GM20000 (cell line): Measurements from ENCODE around the gene VPS45.

Experiments
- DNase-seq: peaks from one replicate; pipeline ENCODE4 v3.0.0; 2012; ENCODE audit warnings: low spot score
- TF ChIP-seq, protein P1 (sequence below): IDR thresholded peaks from 2 replicates; pipeline ENCODE4 v1.5.1; 2012; ENCODE audit warnings: mild to moderate bottlenecking, control low read depth; ENCODE audit errors: extremely low read depth, missing control alignments

The VPS45 gene

DNA sequence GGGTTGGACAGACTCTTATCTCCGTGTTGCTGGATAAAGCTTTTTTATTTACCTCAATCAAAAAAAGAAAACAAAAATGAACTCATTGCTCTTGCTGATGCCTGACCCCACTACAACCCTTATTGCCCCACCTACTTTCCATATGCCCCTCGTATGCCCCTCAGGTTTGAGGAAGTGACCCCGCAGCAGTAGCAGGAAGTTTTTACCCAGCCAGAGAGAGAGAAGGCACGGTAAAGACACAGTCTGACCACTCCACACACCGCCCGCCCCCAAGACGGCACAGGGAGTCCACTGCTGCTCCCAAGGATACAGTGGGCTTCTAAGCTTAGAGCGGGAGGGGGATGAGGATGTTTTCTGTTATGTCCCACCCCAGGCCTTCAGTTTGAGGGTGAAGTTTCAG lies 92.0 kb downstream of the VPS45 start:
- DNase-seq: peak; percentile 53
- TF ChIP-seq, protein P1, sequence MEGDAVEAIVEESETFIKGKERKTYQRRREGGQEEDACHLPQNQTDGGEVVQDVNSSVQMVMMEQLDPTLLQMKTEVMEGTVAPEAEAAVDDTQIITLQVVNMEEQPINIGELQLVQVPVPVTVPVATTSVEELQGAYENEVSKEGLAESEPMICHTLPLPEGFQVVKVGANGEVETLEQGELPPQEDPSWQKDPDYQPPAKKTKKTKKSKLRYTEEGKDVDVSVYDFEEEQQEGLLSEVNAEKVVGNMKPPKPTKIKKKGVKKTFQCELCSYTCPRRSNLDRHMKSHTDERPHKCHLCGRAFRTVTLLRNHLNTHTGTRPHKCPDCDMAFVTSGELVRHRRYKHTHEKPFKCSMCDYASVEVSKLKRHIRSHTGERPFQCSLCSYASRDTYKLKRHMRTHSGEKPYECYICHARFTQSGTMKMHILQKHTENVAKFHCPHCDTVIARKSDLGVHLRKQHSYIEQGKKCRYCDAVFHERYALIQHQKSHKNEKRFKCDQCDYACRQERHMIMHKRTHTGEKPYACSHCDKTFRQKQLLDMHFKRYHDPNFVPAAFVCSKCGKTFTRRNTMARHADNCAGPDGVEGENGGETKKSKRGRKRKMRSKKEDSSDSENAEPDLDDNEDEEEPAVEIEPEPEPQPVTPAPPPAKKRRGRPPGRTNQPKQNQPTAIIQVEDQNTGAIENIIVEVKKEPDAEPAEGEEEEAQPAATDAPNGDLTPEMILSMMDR: no peak

DNA sequence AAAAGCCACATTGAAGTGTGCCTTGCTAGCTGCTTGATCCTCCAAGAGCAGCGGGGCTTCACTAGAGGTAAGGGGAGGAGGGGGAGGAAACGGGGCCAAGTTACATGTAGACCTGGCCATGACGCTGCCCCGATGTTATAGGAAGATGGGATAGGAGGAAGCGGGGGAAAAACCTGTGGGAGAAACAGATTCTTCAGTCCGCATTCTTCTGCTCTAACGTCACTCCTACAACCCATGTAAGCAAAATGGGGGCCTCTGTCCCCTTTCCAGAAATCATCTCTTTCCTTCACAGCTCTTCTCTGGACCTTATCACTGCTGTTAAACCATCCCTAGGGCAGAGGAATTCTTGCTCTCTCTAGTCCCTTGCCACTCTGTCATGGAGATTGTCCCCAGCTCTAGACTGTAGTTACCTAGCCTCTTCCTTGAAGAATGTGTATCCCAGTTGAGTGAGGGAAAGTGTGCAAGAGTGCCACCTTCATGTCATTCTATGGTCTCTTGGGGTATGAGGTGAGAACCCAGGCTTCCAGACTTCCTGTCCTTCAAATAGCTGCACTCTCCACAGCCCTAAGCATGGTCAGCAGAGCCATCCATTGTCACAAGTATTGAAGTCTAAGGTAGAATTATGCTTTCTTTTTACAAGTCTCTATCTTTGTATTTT lies 93.5 kb downstream of the VPS45 start:
- TF ChIP-seq, protein P1: no peak
- DNase-seq: no peak

DNA sequence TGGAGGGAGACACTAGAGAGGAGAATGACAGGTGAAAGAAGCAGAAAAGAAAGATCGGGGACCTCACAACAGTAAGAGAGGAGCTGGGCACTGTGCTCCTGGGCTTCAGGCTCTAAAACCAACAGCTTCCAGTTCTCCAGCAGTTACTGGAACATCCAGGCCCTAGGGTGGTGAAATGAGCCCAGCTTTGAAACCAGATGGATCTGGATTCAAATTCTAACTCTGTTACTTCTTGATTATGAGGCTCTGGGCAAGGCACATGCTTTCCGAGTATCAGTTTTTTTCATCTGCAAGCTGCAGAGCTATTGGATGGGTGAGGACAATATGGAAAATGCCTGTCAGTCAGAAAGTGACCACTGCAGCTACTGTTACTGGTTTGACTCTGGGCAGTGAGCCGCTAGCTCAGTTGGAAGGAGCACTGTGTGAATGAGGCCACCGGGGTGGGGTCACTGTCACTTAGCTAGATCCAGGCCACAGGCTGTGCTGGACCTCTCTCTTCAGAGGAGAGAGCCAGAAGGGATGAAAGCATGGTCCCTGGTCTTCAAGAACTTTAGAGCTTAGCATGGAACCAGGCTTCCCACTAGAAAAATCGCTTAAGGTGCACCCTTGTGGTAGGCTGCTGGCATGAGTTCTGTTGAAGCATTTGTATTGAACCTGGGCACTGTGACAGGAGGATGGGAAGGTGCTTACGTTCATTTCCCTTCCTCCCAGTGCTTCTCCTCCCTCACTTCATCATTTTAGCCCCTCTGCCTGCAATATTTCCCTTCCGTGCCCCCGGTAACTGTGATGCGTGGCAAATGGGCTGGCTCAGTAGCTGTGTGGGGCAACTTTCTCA lies 94.4 kb downstream of the VPS45 start:
- DNase-seq: no peak
- TF ChIP-seq, protein P1: no peak

DNA sequence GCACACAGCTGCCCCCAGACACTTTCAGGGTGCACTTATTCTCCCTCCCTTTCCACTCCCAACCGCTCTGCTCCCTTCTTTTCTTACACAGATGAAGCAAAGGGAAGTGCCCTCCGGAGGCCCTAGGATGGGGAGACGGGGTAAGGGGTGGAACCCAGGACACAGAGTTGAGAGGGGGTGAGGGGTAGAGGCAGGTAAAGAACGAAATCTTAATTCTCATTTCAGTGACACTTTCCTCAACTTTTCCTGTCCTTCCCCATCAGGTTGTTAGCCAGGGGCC lies 94.9 kb downstream of the VPS45 start:
- no peak for DNase-seq
- TF ChIP-seq, protein P1: no peak

DNA sequence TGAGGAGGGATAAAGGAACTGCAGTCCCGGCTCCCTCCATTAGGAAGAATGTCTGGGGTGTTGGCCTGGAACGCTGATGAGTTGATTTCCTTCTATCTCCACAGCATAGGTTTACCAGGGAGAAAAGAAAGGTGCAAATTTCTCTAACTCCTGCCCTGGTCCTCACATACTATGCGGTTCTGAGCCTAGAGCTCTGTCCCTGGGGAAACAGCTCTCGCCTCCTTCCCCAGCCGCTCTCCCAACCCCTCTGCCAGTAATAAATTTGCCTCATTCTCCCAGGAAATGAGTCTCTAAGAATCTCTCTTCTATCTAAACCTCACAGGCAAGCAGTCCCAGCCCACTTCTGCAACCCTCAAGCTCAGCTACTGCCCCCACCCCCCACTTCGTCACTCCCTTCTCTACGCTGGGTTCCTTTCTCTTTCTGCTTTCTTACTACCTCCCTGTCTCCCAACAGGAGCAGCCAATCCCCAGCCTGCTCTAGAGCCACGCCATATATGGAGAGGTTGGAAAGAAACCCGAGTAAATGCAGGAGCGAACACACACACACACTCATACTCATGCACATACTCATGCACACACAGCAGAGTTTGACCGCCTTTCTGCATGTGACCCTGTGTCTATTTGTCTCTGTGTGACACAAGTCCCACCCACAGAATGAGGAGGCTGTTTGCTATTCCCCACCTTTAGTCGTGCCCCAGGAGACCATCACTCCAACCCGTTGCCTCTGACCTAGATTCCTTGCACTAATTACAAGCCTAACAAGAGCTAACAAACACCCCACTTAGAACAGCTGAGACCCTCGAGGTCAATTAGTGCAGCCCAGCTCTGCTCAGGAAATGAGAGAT lies 95.5 kb downstream of the VPS45 start:
- TF ChIP-seq, protein P1: no peak
- DNase-seq: peak; percentile 80

DNA sequence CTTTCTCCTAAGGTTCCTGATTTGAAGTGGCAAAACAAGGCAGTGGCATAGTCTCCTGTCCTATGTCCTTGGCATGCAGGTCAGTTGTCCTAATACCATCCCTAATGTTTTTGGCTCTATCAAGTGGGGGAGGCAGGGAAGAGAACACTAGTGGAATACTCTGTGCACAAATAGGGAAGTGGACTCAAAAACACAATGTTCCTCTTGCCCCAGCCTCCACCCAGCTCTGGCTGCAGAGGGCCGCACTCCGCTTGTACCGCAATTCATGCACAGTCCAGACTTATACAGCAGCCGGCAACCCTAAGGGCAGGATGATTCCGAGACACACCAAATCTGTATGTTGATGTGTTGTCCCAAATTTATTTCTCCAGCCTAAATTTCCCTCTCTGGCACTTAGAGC lies 96.6 kb downstream of the VPS45 start:
- TF ChIP-seq, protein P1: no peak
- DNase-seq: no peak

DNA sequence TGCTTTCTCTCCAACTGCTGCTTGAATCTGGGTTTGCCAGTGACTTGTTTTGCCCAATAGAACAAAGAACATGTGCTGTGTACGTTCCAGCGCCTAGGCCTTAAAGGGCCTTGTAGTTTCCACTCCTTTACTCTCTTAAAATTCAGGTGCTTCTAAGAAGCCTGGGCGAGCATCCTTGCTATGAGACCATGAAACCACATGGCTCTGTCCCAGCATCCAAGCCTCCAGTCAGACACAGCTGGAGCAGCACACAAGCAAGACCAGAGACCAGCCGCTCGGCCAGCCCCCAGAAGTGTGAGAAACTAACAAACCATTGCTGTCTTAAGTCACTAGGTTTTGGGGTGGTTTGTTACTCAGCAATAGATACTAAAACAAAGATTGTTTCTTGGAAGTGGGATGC lies 97.2 kb downstream of the VPS45 start:
- TF ChIP-seq, protein P1: no peak
- no peak for DNase-seq
